HCT116 (cell line): ENCODE measurements around the gene TMEM30A.

Source experiments
- CBX3 ChIP-seq: IDR thresholded peaks from 2 replicates; pipeline ENCODE4 v1.6.1; 2012; ENCODE audit warnings: low read depth
- EZH2 ChIP-seq: fragments of 200-600 bp; sonication (generic); IDR thresholded peaks from 2 replicates; pipeline ENCODE4 v1.6.1; 2017; ENCODE audit warnings: antibody characterized with exemption, mixed run types
- EZH2phosphoT487 ChIP-seq: fragments of 200-600 bp; IDR thresholded peaks from 2 replicates; pipeline ENCODE4 v1.6.1; 2018; ENCODE audit warnings: antibody characterized with exemption, borderline replicate concordance
- FOSL1 ChIP-seq: IDR thresholded peaks from 2 replicates; pipeline ENCODE4 v1.6.1; 2012; ENCODE audit warnings: low read depth
- POLR2A ChIP-seq: IDR thresholded peaks from 2 replicates; pipeline ENCODE4 v1.7.0; 2011; ENCODE audit warnings: borderline replicate concordance; ENCODE audit not compliant: insufficient read depth, insufficient read length; ENCODE audit errors: extremely low read depth
- SP1 ChIP-seq: IDR thresholded peaks from 2 replicates; pipeline ENCODE4 v1.6.1; 2012; ENCODE audit warnings: low read depth
- SRF ChIP-seq: IDR thresholded peaks from 2 replicates; pipeline ENCODE4 v1.6.1; 2012; ENCODE audit warnings: low read depth
- TF ChIP-seq, protein P1 (sequence below), 3 experiments: fragments of 200-600 bp in 1 of 3; sonication (generic) in 1 of 3; IDR thresholded peaks in 2 of 3; conservative IDR thresholded peaks in 1 of 3; 2 replicates each; pipeline ENCODE4 v1.5.1; 2012 to 2017; ENCODE audit warnings: low read depth in 2 of 3, low read length in 2 of 3, antibody characterized with exemption in 1 of 3, borderline replicate concordance in 1 of 3, control low read depth in 1 of 3, mild to moderate bottlenecking in 1 of 3, mixed read lengths in 1 of 3, mixed run types in 1 of 3, moderate library complexity in 1 of 3; ENCODE audit not compliant: insufficient read depth in 1 of 3
- TF ChIP-seq, protein P2 (sequence below): IDR thresholded peaks from 2 replicates; pipeline ENCODE4 v1.6.1; 2012; ENCODE audit warnings: low read depth

DNA sequence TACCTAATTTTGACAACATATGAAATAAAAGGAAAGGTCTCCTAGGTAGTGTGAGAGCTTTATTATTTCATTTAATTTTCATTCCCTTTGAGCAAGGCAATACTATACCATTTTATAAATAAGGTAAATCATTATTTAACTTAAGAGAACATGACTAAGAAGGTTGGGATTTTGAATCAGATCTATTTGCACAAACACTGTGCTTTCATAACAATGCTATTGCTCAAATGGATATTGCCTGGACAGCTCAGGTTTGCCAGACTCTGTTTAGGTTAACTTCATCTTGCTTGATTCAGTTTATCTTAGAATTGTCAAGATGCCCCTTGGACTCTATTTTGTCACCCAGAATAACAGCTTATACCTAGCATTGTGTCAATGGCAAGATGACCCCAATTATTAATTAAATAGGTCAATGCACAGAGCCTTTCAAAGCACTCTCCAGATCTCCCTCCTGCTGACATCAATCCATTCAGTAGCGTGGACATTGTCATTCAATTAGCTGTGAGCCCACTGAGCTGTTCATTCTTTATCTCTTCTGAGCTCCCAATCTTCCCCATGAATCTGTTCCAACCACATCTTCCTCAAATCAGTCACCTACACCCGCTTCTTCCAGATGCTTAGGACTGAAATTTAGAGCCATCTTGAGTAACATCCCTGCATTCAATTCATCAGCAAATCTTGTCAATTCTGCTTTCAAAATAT lies 42.1 kb upstream of the TMEM30A start:
- TF ChIP-seq SP1 (no peak), SRF (no peak), EZH2 (no peak), POLR2A (no peak), EZH2phosphoT487 (no peak), CBX3 (no peak), FOSL1 (no peak)
- TF ChIP-seq, protein P1, sequence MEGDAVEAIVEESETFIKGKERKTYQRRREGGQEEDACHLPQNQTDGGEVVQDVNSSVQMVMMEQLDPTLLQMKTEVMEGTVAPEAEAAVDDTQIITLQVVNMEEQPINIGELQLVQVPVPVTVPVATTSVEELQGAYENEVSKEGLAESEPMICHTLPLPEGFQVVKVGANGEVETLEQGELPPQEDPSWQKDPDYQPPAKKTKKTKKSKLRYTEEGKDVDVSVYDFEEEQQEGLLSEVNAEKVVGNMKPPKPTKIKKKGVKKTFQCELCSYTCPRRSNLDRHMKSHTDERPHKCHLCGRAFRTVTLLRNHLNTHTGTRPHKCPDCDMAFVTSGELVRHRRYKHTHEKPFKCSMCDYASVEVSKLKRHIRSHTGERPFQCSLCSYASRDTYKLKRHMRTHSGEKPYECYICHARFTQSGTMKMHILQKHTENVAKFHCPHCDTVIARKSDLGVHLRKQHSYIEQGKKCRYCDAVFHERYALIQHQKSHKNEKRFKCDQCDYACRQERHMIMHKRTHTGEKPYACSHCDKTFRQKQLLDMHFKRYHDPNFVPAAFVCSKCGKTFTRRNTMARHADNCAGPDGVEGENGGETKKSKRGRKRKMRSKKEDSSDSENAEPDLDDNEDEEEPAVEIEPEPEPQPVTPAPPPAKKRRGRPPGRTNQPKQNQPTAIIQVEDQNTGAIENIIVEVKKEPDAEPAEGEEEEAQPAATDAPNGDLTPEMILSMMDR (IDR thresholded peaks at IDR 0.05 in 2 of 3, conservative IDR thresholded peaks at IDR 0.05 in 1 of 3; ENCODE audit: borderline replicate concordance in 1 of 3, insufficient read depth in 1 of 3, low read depth in 2 of 3, low read length in 2 of 3) = no peak
- TF ChIP-seq, protein P2, sequence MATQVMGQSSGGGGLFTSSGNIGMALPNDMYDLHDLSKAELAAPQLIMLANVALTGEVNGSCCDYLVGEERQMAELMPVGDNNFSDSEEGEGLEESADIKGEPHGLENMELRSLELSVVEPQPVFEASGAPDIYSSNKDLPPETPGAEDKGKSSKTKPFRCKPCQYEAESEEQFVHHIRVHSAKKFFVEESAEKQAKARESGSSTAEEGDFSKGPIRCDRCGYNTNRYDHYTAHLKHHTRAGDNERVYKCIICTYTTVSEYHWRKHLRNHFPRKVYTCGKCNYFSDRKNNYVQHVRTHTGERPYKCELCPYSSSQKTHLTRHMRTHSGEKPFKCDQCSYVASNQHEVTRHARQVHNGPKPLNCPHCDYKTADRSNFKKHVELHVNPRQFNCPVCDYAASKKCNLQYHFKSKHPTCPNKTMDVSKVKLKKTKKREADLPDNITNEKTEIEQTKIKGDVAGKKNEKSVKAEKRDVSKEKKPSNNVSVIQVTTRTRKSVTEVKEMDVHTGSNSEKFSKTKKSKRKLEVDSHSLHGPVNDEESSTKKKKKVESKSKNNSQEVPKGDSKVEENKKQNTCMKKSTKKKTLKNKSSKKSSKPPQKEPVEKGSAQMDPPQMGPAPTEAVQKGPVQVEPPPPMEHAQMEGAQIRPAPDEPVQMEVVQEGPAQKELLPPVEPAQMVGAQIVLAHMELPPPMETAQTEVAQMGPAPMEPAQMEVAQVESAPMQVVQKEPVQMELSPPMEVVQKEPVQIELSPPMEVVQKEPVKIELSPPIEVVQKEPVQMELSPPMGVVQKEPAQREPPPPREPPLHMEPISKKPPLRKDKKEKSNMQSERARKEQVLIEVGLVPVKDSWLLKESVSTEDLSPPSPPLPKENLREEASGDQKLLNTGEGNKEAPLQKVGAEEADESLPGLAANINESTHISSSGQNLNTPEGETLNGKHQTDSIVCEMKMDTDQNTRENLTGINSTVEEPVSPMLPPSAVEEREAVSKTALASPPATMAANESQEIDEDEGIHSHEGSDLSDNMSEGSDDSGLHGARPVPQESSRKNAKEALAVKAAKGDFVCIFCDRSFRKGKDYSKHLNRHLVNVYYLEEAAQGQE = no peak
